HCT116 (cell line): ENCODE results near the gene AKIRIN2. TPM values are rescaled to one million over a fixed set of nuclear protein-coding genes. Genes with fewer than 3 reads are reported as not detected.

Experiments used
- ATAC-seq: fragments of 200-7000 bp; cut with Tn5 transposase; 2 replicates; pipeline ENCODE4 v1.9.1; 2020; ENCODE audit warnings: mild to moderate bottlenecking, moderate library complexity
- BruUV-seq: library from RNA; stranded (reverse); fragments of 400-500 nt; replicated peaks from 2 replicates; lab custom pipeline; 2021; lab: Mats Ljungman, UMichigan
- CTCF ChIA-PET: fragments of 300-600 bp; sonication (Branson Sonifier 250); formaldehyde crosslinking; loops from one replicate; lab custom pipeline; 2021; ENCODE audit warnings: antibody characterized with exemption; lab: Charles Lee
- POLR2A ChIA-PET: fragments of 300-600, 350-600 bp; sonication (Branson Sonifier 250); formaldehyde crosslinking; loops from one replicate; lab custom pipeline; 2021; ENCODE audit warnings: antibody characterized with exemption; lab: Charles Lee
- RAD21 ChIA-PET, 2 experiments: fragments of 300-600 bp; sonication (Branson Sonifier 250); formaldehyde crosslinking; loops; one replicate each; lab custom pipeline; 2023; ENCODE audit warnings: low total read pairs in 2 of 2; ENCODE audit not compliant: uncharacterized antibody in 2 of 2, unreplicated experiment in 2 of 2, low non-redundant PET in 1 of 2; lab: Charles Lee
- DNase-seq: peaks from one replicate; pipeline ENCODE4 v3.0.0-alpha.2; 2010; ENCODE audit warnings: low read depth, low spot score
- H2AFZ ChIP-seq: fragments of 200-600 bp; shearing (Covaris generic), sonication (generic); 2 replicates; pipeline ENCODE4 v1.6.1; 2017; ENCODE audit warnings: low read depth, mixed run types, mixed read lengths, antibody characterized with exemption, low read length; ENCODE audit not compliant: poor library complexity, severe bottlenecking
- H3K27ac ChIP-seq: 2 replicates; pipeline ENCODE4 v1.5.1; 2012; ENCODE audit warnings: low read depth, low read length
- H3K27me3 ChIP-seq: fragments of 200-600 bp; sonication (generic); 2 replicates; pipeline ENCODE4 v1.6.1; 2016; ENCODE audit warnings: mixed run types, low read length, mixed read lengths; ENCODE audit not compliant: insufficient read depth
- H3K36me3 ChIP-seq, 2 experiments: fragments of 200-500 bp in 1 of 2; fragments of 200-600 bp in 1 of 2; sonication (Bioruptor generic) in 1 of 2; sonication (generic) in 1 of 2; 2 replicates each; pipeline versions ENCODE4 v1.5.1 to v1.6.1; 2014 to 2016; ENCODE audit warnings: low read length in 2 of 2, inconsistent platforms in 1 of 2, mixed read lengths in 1 of 2, mixed run types in 1 of 2; ENCODE audit not compliant: insufficient read depth in 2 of 2, control insufficient read depth in 1 of 2
- H3K4me1 ChIP-seq, 2 experiments: fragments of 200-600 bp in 1 of 2; sonication (generic) in 1 of 2; 2 replicates each; pipeline versions ENCODE4 v1.5.1 to v1.6.1; 2012 to 2017; ENCODE audit warnings: low read length in 2 of 2, inconsistent platforms in 1 of 2, mild to moderate bottlenecking in 1 of 2, mixed read lengths in 1 of 2, mixed run types in 1 of 2, moderate library complexity in 1 of 2; ENCODE audit not compliant: insufficient read depth in 2 of 2, control insufficient read depth in 1 of 2
- H3K4me2 ChIP-seq: fragments of 200-600 bp; sonication (generic); 2 replicates; pipeline ENCODE4 v1.6.1; 2017; ENCODE audit warnings: mixed run types, low read length, mixed read lengths
- H3K4me3 ChIP-seq, 2 experiments: fragments of 200-600 bp in 1 of 2; sonication (generic) in 1 of 2; replicated peaks in 1 of 2; 2 replicates each; pipeline ENCODE4 v1.5.1; 2011 to 2016; ENCODE audit warnings: low read length in 2 of 2, control low read depth in 1 of 2, low read depth in 1 of 2, mild to moderate bottlenecking in 1 of 2, mixed read lengths in 1 of 2, mixed run types in 1 of 2
- H3K79me2 ChIP-seq: fragments of 200-600 bp; sonication (generic); 2 replicates; pipeline ENCODE4 v1.6.1; 2017; ENCODE audit warnings: mild to moderate bottlenecking, mixed run types, low read length, moderate library complexity, mixed read lengths; ENCODE audit not compliant: insufficient read depth
- H3K9ac ChIP-seq: fragments of 200-600 bp; sonication (generic); 2 replicates; pipeline ENCODE4 v1.6.1; 2016; ENCODE audit warnings: low read length, mixed read lengths
- H3K9me2 ChIP-seq: fragments of 200-600 bp; sonication (generic), shearing (Covaris generic); 2 replicates; pipeline ENCODE4 v1.6.1; 2017; ENCODE audit warnings: mixed run types, mild to moderate bottlenecking, moderate library complexity; ENCODE audit not compliant: insufficient read depth
- H3K9me3 ChIP-seq, 2 experiments: fragments of 200-500 bp in 1 of 2; fragments of 200-600 bp in 1 of 2; sonication (Bioruptor generic) in 1 of 2; sonication (generic) in 1 of 2; 2 replicates each; pipeline ENCODE4 v1.6.1; 2014 to 2017; ENCODE audit warnings: low read length in 2 of 2, mixed read lengths in 2 of 2, inconsistent platforms in 1 of 2, low read depth in 1 of 2, mild to moderate bottlenecking in 1 of 2, mixed run types in 1 of 2, moderate library complexity in 1 of 2; ENCODE audit not compliant: control insufficient read depth in 1 of 2, insufficient read depth in 1 of 2
- H4K20me1 ChIP-seq: fragments of 200-600 bp; sonication (generic), shearing (Covaris generic); 2 replicates; pipeline ENCODE4 v1.6.1; 2017; ENCODE audit warnings: mixed run types, mild to moderate bottlenecking, moderate library complexity; ENCODE audit not compliant: insufficient read depth
- CEBPB ChIP-seq: IDR thresholded peaks from 2 replicates; pipeline ENCODE4 v1.6.1; 2012; ENCODE audit warnings: low read depth
- ELF1 ChIP-seq: IDR thresholded peaks from 2 replicates; pipeline ENCODE4 v1.6.1; 2012; ENCODE audit warnings: low read depth, borderline replicate concordance
- EZH2 ChIP-seq: fragments of 200-600 bp; sonication (generic); IDR thresholded peaks from 2 replicates; pipeline ENCODE4 v1.6.1; 2017; ENCODE audit warnings: antibody characterized with exemption, mixed run types
- EZH2phosphoT487 ChIP-seq: fragments of 200-600 bp; IDR thresholded peaks from 2 replicates; pipeline ENCODE4 v1.6.1; 2018; ENCODE audit warnings: antibody characterized with exemption, borderline replicate concordance
- FOSL1 ChIP-seq: IDR thresholded peaks from 2 replicates; pipeline ENCODE4 v1.6.1; 2012; ENCODE audit warnings: low read depth
- JUND ChIP-seq: IDR thresholded peaks from 2 replicates; pipeline ENCODE4 v1.6.1; 2012
- POLR2A ChIP-seq: IDR thresholded peaks from 2 replicates; pipeline ENCODE4 v1.7.0; 2011; ENCODE audit warnings: borderline replicate concordance; ENCODE audit not compliant: insufficient read depth, insufficient read length; ENCODE audit errors: extremely low read depth
- POLR2AphosphoS5 ChIP-seq: IDR thresholded peaks from 2 replicates; pipeline ENCODE4 v1.6.1; 2011; ENCODE audit warnings: mild to moderate bottlenecking, low read depth, low read length, moderate library complexity
- RAD21 ChIP-seq: IDR thresholded peaks from 2 replicates; pipeline ENCODE4 v1.6.1; 2012; ENCODE audit warnings: low read depth, mild to moderate bottlenecking
- REST ChIP-seq: IDR thresholded peaks from 2 replicates; pipeline ENCODE4 v1.6.1; 2012; ENCODE audit warnings: low read depth
- SIN3A ChIP-seq: IDR thresholded peaks from 2 replicates; pipeline ENCODE4 v1.6.1; 2012; ENCODE audit warnings: low read depth
- SP1 ChIP-seq: IDR thresholded peaks from 2 replicates; pipeline ENCODE4 v1.6.1; 2012; ENCODE audit warnings: low read depth
- SRF ChIP-seq: IDR thresholded peaks from 2 replicates; pipeline ENCODE4 v1.6.1; 2012; ENCODE audit warnings: low read depth
- TCF7L2 ChIP-seq: IDR thresholded peaks from 2 replicates; pipeline ENCODE4 v1.7.0; 2011; ENCODE audit warnings: borderline replicate concordance, inconsistent platforms; ENCODE audit not compliant: insufficient read depth, insufficient read length; ENCODE audit errors: extremely low read depth
- YY1 ChIP-seq: IDR thresholded peaks from 2 replicates; pipeline ENCODE4 v1.6.1; 2011; ENCODE audit warnings: low read length, low read depth, moderate library complexity, mild to moderate bottlenecking; ENCODE audit not compliant: insufficient replicate concordance; ENCODE audit errors: extremely low read depth
- ZFX ChIP-seq: fragments of 450-650 bp; IDR thresholded peaks from 2 replicates; pipeline ENCODE4 v1.6.1; 2017
- ZNF274 ChIP-seq: fragments of 200-500 bp; sonication (Bioruptor generic); IDR thresholded peaks from 2 replicates; pipeline ENCODE4 v1.6.1; 2014; ENCODE audit warnings: mild to moderate bottlenecking, low read depth, low read length, inconsistent platforms
- intact Hi-C: fragments of 100-400 bp; cut with micrococcal nuclease; formaldehyde crosslinking; loops from 2 replicates; pipeline ENCODE4 v1.10.0; 2022
- total RNA-seq: library from RNA; stranded (reverse); gene quantifications from one replicate; pipeline ENCODE4 v1.2.1, GENCODE V29; 2021; ENCODE audit not compliant: unreplicated experiment
- TF ChIP-seq, protein P1 (sequence below): IDR thresholded peaks from 2 replicates; pipeline ENCODE4 v1.6.1; 2011; ENCODE audit warnings: mild to moderate bottlenecking, low read length, moderate library complexity; ENCODE audit not compliant: insufficient replicate concordance; ENCODE audit errors: extremely low read depth
- TF ChIP-seq, protein P2 (sequence below): IDR thresholded peaks from 2 replicates; pipeline ENCODE4 v1.6.1; 2012

Gene AKIRIN2
- total RNA-seq, 1 experiment from 2014 or later, result 54.8 TPM

GRCh38 chr6:87729965-87730719 lies 28.1 kb upstream of the AKIRIN2 start:
- H4K20me1 ChIP-seq, result no peaks in the 10 kb centered on the region
- H3K4me2 ChIP-seq, result peak overlapping the region; percentile 22
- no peak overlapping the region for H3K9ac ChIP-seq
- no peak for ATAC-seq
- no peaks in the 10 kb centered on the region for H3K9me3 ChIP-seq
- intact Hi-C loops, result no loop called here
- DNase-seq, result no peak
- H2AFZ ChIP-seq, result no peak overlapping the region
- RAD21 ChIA-PET, result no interaction called here
- H3K27me3 ChIP-seq, result no peaks in the 10 kb centered on the region
- CTCF ChIA-PET, result no interaction called here
- peaks cover 12 to 37% of the 10 kb centered on the region in 2 experiments; a peak in 3 of 4 replicates for H3K4me1 ChIP-seq
- H3K79me2 ChIP-seq, result no peaks in the 10 kb centered on the region
- BruUV-seq, result no TSS peak
- POLR2A ChIA-PET, result interaction anchor here (1.7 kb wide), 1 partner anchor 11 kb away, joined by 4 read pairs; no protein-coding TSS in a partner anchor
- H3K4me3 ChIP-seq, result no peak overlapping the region
- H3K36me3 ChIP-seq, result no peaks in the 10 kb centered on the region
- no peak overlapping the region for H3K27ac ChIP-seq
- TF ChIP-seq REST (no peak), TCF7L2 (no peak), SP1 (no peak), YY1 (no peak), SIN3A (no peak), SRF (no peak), ZFX (no peak), POLR2A (no peak), FOSL1 (no peak), ELF1 (no peak), ZNF274 (no peak), CEBPB (no peak), EZH2 (no peak), POLR2AphosphoS5 (no peak), RAD21 (no peak), JUND (no peak), EZH2phosphoT487 (no peak)
- TF ChIP-seq, protein P1, sequence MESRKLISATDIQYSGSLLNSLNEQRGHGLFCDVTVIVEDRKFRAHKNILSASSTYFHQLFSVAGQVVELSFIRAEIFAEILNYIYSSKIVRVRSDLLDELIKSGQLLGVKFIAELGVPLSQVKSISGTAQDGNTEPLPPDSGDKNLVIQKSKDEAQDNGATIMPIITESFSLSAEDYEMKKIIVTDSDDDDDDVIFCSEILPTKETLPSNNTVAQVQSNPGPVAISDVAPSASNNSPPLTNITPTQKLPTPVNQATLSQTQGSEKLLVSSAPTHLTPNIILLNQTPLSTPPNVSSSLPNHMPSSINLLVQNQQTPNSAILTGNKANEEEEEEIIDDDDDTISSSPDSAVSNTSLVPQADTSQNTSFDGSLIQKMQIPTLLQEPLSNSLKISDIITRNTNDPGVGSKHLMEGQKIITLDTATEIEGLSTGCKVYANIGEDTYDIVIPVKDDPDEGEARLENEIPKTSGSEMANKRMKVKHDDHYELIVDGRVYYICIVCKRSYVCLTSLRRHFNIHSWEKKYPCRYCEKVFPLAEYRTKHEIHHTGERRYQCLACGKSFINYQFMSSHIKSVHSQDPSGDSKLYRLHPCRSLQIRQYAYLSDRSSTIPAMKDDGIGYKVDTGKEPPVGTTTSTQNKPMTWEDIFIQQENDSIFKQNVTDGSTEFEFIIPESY, result no peak
- TF ChIP-seq, protein P2, sequence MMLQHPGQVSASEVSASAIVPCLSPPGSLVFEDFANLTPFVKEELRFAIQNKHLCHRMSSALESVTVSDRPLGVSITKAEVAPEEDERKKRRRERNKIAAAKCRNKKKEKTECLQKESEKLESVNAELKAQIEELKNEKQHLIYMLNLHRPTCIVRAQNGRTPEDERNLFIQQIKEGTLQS, result no peak
- H3K9me2 ChIP-seq, result no peaks in the 10 kb centered on the region
